Measurements from ENCODE around the gene IRF5. TPM values are rescaled to one million over a fixed set of nuclear protein-coding genes. Genes with fewer than 3 reads are reported as not detected.

Gene IRF5
- total RNA-seq, 2 donors from 2014 or later = 5.0 to 9.7 TPM

DNA sequence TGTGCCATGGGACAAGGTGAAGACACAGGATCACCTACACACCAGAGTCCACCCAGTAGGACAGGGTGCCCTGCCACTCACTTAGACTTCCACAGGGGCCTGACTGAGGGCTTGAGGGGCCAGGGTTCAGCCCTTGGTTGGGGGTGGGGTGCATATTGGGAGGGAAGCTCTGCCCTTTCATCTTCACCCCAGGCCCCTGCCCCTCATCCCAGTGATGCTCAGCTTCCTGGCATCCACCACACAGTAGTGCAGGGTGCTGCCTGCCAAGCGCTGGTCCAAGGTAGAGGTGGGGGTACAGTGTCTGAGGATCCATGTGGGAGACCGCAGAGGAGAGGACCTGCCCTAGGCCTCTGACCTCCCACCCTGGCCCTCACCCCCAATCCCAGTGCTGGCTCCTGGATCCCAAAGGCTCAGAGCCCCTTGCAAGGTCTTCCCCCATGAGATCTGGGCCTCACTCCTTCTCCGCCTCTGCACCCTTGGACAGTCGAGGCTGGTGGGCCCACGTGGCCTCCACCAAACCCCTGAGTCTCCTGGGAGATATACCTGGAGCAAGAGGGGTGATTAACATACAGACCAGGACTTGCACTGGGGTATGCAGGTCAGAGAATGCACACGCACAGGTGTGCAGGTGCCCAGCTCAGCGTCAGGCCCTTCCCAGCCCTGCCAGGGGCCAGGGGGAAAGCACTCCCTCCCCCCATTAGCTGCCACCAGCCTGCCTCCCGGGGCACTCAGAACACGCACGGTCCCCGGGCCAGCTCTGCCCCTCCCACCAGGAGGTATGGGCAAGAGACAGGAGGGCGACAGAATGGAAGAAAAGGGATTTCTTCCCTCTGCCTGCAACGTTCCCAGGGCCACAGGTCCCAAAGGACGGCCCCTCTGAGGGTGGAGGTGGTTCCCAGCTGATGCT, 8.6 kb upstream of the IRF5 start:
- no peak for DNase-seq

DNA sequence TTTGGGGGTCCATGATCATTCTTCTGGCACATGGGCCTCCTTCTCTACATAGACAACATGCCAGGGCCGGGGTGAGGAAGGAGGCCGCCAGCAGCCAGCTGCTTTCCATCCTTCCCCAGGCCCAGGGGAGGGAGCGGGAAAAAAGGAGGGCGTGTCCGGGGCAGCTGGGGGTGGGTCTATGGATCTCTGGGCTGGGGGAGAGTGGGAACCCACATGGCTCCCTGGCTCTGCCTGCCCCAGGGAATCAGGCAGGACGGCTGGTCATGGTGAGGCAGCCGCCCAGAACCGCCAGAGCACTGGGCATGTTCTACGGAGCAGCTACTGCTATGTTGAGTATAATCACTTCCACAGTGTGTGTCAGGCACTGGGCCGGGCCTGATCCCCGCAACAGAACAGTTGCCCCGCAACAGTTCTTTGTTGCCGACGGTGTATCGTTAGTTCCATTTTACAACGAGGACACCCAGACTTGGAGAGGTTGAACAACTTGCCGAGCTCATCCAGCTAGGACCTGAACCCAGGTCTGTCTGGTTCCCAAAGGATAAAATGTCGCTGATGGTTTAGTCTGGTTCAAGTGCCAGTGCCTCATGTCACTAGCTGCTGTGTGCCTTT, 6.4 kb upstream of the IRF5 start:
- Histone ChIP-seq H3K36me3 (no peaks in the 10 kb centered on the region), H3K9ac (ENCODE audit: low read depth in 2 of 2, low read length in 2 of 2) (no peak overlapping the region), H3K4me1 (no peaks in the 10 kb centered on the region), H3K27ac (no peak overlapping the region), H3K27me3 (no peaks in the 10 kb centered on the region), H3K4me3 (no peak overlapping the region), H3K9me3 (no peaks in the 10 kb centered on the region)
- intact Hi-C loops (cut with DNase I) = no loop called here
- TF ChIP-seq, protein P1, sequence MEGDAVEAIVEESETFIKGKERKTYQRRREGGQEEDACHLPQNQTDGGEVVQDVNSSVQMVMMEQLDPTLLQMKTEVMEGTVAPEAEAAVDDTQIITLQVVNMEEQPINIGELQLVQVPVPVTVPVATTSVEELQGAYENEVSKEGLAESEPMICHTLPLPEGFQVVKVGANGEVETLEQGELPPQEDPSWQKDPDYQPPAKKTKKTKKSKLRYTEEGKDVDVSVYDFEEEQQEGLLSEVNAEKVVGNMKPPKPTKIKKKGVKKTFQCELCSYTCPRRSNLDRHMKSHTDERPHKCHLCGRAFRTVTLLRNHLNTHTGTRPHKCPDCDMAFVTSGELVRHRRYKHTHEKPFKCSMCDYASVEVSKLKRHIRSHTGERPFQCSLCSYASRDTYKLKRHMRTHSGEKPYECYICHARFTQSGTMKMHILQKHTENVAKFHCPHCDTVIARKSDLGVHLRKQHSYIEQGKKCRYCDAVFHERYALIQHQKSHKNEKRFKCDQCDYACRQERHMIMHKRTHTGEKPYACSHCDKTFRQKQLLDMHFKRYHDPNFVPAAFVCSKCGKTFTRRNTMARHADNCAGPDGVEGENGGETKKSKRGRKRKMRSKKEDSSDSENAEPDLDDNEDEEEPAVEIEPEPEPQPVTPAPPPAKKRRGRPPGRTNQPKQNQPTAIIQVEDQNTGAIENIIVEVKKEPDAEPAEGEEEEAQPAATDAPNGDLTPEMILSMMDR (IDR thresholded peaks at IDR 0.05) = no peak
- no peak for DNase-seq

More for the DNA sequence above, 8.6 kb upstream of the IRF5 start:
- TF ChIP-seq, protein P1 (IDR thresholded peaks at IDR 0.05) = no peak
- Histone ChIP-seq H3K27me3 (no peaks in the 10 kb centered on the region), H3K27ac (no peak overlapping the region), H3K36me3 (no peaks in the 10 kb centered on the region), H3K9ac (ENCODE audit: low read depth in 2 of 2, low read length in 2 of 2) (no peak overlapping the region), H3K4me3 (no peak overlapping the region), H3K9me3 (no peaks in the 10 kb centered on the region), H3K4me1 (no peaks in the 10 kb centered on the region)
- intact Hi-C loops (cut with DNase I) = no loop called here

DNA sequence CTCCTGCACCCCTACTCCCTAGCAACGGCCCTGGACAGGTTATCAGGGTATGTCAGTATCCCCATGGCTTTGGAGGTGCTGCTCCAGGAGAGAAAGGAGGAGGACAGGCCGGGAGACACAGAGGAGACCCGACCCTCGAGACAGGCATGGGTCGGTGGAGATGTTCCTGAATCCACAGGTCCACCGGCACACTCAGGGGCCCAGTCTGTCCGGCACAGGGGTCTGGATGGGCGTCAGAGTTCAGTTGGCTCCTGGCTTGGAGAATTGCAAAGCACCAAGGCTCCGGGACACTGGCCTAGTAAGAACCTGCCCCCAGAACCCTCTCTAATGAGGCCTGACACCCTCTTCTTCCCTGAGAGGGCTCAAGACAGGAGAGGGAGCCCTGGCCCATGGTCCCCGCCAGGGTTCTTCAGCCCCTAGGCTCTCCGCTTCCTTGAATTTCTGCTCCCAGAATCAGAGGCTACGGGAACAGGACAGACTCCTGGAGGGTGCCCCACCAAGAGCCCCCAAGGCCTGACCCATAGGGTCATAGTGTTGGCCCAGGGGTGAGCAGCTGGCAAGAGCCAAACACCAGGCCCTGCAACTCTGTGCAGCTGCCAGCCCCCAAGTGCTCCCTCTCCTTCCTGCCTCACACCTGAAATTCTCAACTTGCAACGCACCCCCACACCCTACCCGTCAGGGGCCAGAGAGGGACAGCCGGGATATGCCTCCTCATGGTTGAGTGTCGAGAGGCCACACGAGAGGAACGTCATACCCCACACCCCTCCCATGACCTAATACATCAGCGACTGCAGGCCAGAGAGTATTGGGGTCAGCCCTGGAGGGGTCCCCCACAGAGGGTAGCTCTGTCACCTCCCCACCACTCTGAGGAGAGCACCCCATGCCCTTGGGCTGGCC, 5.5 kb upstream of the IRF5 start:
- Histone ChIP-seq H3K4me3 (no peak overlapping the region), H3K9me3 (no peaks in the 10 kb centered on the region), H3K27ac (no peak overlapping the region), H3K27me3 (no peaks in the 10 kb centered on the region), H3K36me3 (no peaks in the 10 kb centered on the region), H3K9ac (ENCODE audit: low read depth in 2 of 2, low read length in 2 of 2) (no peak overlapping the region), H3K4me1 (no peaks in the 10 kb centered on the region)
- TF ChIP-seq, protein P1 (IDR thresholded peaks at IDR 0.05) = no peak
- intact Hi-C loops (cut with DNase I) = no loop called here
- no peak for DNase-seq

DNA sequence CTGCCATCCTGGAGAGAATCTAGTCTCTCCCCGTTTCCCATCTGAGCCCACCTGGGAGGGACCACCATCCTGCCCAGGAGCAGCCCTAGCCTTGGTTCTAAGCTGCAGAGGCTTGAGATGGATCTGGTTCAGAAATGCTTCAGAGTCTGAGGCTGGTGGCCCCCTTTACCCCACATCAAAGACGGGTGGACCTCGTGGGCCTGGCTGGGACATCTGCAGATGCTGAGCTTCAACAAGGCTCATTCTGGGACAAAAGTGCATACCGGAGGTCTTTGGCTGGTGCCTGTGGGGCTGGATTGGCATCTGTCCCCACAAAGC, 4.9 kb upstream of the IRF5 start:
- intact Hi-C loops (cut with DNase I) = no loop called here
- H3K27ac ChIP-seq = no peak overlapping the region
- no peaks in the 10 kb centered on the region for H3K27me3 ChIP-seq
- H3K9me3 ChIP-seq = no peaks in the 10 kb centered on the region
- DNase-seq = no peak
- H3K4me3 ChIP-seq = no peak overlapping the region
- no peaks in the 10 kb centered on the region for H3K4me1 ChIP-seq
- no peak overlapping the region for H3K9ac ChIP-seq (ENCODE audit: low read depth in 2 of 2, low read length in 2 of 2)
- TF ChIP-seq, protein P1 (IDR thresholded peaks at IDR 0.05) = no peak
- H3K36me3 ChIP-seq = no peaks in the 10 kb centered on the region

DNA sequence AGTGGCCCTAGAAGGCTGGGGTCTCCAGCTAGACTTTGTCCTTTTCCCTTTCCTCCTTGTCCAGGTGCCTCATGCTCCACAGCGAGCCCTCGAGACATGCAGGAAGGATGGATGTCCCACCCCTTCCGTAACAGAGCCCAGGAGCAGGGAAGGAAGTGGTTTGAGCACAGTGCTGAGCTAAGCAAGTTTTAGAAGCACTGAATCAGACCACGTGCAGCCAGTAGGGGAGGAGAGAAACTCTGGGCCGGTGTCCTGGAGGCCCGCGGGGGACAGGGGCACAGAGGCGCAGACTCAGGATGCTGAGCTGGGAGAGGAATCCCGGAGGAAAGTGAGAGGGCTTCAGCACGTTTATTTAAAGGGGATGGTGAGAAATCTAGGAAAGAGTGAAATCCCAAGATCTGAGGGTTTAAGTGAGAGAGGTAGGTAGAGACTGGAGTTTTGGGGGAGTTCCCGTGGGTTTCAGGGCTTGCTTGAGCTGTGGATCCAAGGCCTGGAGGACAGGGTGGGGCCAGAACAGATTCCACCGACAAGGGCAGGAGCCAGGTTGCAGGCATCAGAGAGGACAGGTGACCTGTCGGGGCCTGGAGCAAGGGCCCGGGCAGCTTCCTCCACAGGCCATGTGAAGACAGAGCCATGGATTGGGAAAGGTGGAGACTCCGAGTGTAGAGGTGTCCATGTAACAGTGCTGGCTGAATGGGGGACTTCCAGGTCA, 4.4 kb upstream of the IRF5 start:
- no peak overlapping the region for H3K4me3 ChIP-seq
- H3K9ac ChIP-seq (ENCODE audit: low read depth in 2 of 2, low read length in 2 of 2) = no peak overlapping the region
- TF ChIP-seq, protein P1 (IDR thresholded peaks at IDR 0.05) = no peak
- DNase-seq = no peak
- H3K27ac ChIP-seq = no peak overlapping the region
- no peaks in the 10 kb centered on the region for H3K4me1 ChIP-seq
- H3K27me3 ChIP-seq = no peaks in the 10 kb centered on the region
- intact Hi-C loops (cut with DNase I) = no loop called here
- H3K9me3 ChIP-seq = no peaks in the 10 kb centered on the region
- H3K36me3 ChIP-seq = no peaks in the 10 kb centered on the region
